SK-N-SH treated with all-trans-retinoic acid at 6 μM for 48 hours (cell line): Measurements from ENCODE around the gene ABHD11.

Experiments
- ESRRG ChIP-seq: fragments of 250-450 bp; sonication (Bioruptor Pico); IDR thresholded peaks from 2 replicates; pipeline ENCODE4 v1.6.1; 2021; ENCODE audit warnings: mild to moderate bottlenecking
- OSR1 ChIP-seq: fragments of 250-450 bp; sonication (Bioruptor Pico); IDR thresholded peaks from 2 replicates; pipeline ENCODE4 v1.8.0; 2022; ENCODE audit warnings: moderate library complexity, mild to moderate bottlenecking, inconsistent platforms
- POU6F1 ChIP-seq: fragments of 250-450 bp; sonication (Bioruptor Pico); IDR thresholded peaks from 2 replicates; pipeline ENCODE4 v1.8.0; 2021; ENCODE audit warnings: low read depth, mild to moderate bottlenecking, moderate library complexity, borderline replicate concordance
- PPARA ChIP-seq: fragments of 250-450 bp; sonication (Bioruptor Pico); IDR thresholded peaks from 2 replicates; pipeline ENCODE4 v1.5.0; 2020; ENCODE audit warnings: mild to moderate bottlenecking, borderline replicate concordance
- RARB ChIP-seq: fragments of 250-450 bp; sonication (Bioruptor Pico); IDR thresholded peaks from 2 replicates; pipeline ENCODE4 v1.8.0; 2021; ENCODE audit warnings: mild to moderate bottlenecking, moderate library complexity
- ZNF565 ChIP-seq: fragments of 450-650 bp; formaldehyde crosslinking; conservative IDR thresholded peaks from 2 replicates; pipeline ENCODE4 v1.5.0; 2020; ENCODE audit warnings: low read depth, mild to moderate bottlenecking, moderate library complexity
- ZNF8 ChIP-seq: fragments of 450-650 bp; formaldehyde crosslinking; IDR thresholded peaks from 2 replicates; pipeline ENCODE4 v1.5.0; 2020; ENCODE audit warnings: mild to moderate bottlenecking, moderate library complexity

GRCh38 chr7:73700069-73700423 lies 38.6 kb downstream of the ABHD11 start:
- TF ChIP-seq POU6F1 (CRISPR knock-in tag) (no peak), OSR1 (no peak), RARB (CRISPR knock-in tag) (no peak), ZNF8 (CRISPR knock-in tag) (no peak), PPARA (no peak), ESRRG (CRISPR knock-in tag) (no peak), ZNF565 (CRISPR knock-in tag) (no peak)
